Cardiac muscle cell (in vitro differentiated cells and primary cell): ENCODE data around the gene TPD52L2. TPM values are rescaled to one million over a fixed set of nuclear protein-coding genes. Genes with fewer than 3 reads are reported as not detected.

Experiments used
- DNase-seq, 2 donors: peaks; one replicate each; pipeline versions ENCODE4 v3.0.0 to v3.0.0-alpha.2; 2010 to 2017; ENCODE audit warnings: low read depth in 1 of 2, low spot score in 1 of 2
- H3K27ac ChIP-seq: fragments of 200-600 bp; sonication (generic); 2 replicates; pipeline ENCODE4 v1.5.1; 2016
- H3K27me3 ChIP-seq: fragments of 200-600 bp; sonication (generic); 2 replicates; pipeline ENCODE4 v1.6.0; 2016; ENCODE audit warnings: control low read depth
- H3K36me3 ChIP-seq: fragments of 200-600 bp; sonication (generic); 2 replicates; pipeline ENCODE4 v1.5.1; 2016; ENCODE audit warnings: control low read depth
- H3K4me1 ChIP-seq: fragments of 200-600 bp; sonication (generic); 2 replicates; pipeline ENCODE4 v1.8.1; 2017; ENCODE audit warnings: low read depth, mild to moderate bottlenecking, mixed run types
- H3K4me3 ChIP-seq: fragments of 200-600 bp; sonication (generic); 2 replicates; pipeline ENCODE4 v1.5.1; 2016; ENCODE audit warnings: mild to moderate bottlenecking
- H3K9me3 ChIP-seq: fragments of 200-600 bp; sonication (generic); 2 replicates; pipeline ENCODE4 v1.5.1; 2017; ENCODE audit warnings: low read depth, mild to moderate bottlenecking, control low read depth
- CTCF ChIP-seq: IDR thresholded peaks from 2 replicates; pipeline ENCODE4 v1.5.1; 2012; ENCODE audit warnings: low read depth, mild to moderate bottlenecking, low read length
- polyA plus RNA-seq: library from polyadenylated mRNA; unstranded; fragments of >200 nt; fragmentation: Nextera tagmentation; extraction: Ambion mirVana; gene quantifications from 2 replicates; pipeline ENCODE4 v1.2.1, GENCODE V29; 2016
- total RNA-seq: library from RNA; depleted of rRNA; stranded (reverse); fragments of >200 nt; gene quantifications from 2 replicates; pipeline ENCODE4 v1.2.3, GENCODE V29; 2016

The TPD52L2 gene
- total and polyA plus RNA-seq, 2 experiments from 2014 or later = 103 to 114 TPM

- DNase-seq = no peak
- Histone ChIP-seq H3K27me3 (no peaks in the 10 kb centered on the region), H3K4me3 (no peak overlapping the region), H3K36me3 (no peaks in the 10 kb centered on the region), H3K9me3 (no peaks in the 10 kb centered on the region), H3K27ac (peak overlapping the region; percentile 95), H3K4me1 (peaks cover 52% of the 10 kb centered on the region)
- TF ChIP-seq CTCF = no peak
These were observed 9.0 kb upstream of the TPD52L2 start for GRCh38 chr20:63856098-63856511.

- H3K4me1 ChIP-seq = peaks cover 52% of the 10 kb centered on the region
- no peaks in the 10 kb centered on the region for H3K36me3 ChIP-seq
- TF ChIP-seq CTCF = no peak
- H3K27me3 ChIP-seq = no peaks in the 10 kb centered on the region
- peak overlapping the region; percentile 92 for H3K27ac ChIP-seq
- H3K9me3 ChIP-seq = no peaks in the 10 kb centered on the region
- peak in 1 of 2 donors; percentile 43 for DNase-seq
- H3K4me3 ChIP-seq = no peak overlapping the region
These were observed 7.2 kb upstream of the TPD52L2 start for GRCh38 chr20:63857764-63858392.

- TF ChIP-seq CTCF = peak; percentile 54
- no peak overlapping the region for H3K4me3 ChIP-seq
- peak overlapping the region; percentile 92 for H3K27ac ChIP-seq
- H3K9me3 ChIP-seq = no peaks in the 10 kb centered on the region
- no peaks in the 10 kb centered on the region for H3K27me3 ChIP-seq
- DNase-seq = peak; percentile 67 to 79
- H3K4me1 ChIP-seq = peaks cover 49% of the 10 kb centered on the region
- no peaks in the 10 kb centered on the region for H3K36me3 ChIP-seq
These were observed 6.5 kb upstream of the TPD52L2 start for GRCh38 chr20:63858393-63859165.

- Histone ChIP-seq H3K27ac (peak overlapping the region; percentile 92), H3K9me3 (no peaks in the 10 kb centered on the region), H3K36me3 (no peaks in the 10 kb centered on the region), H3K27me3 (no peaks in the 10 kb centered on the region), H3K4me3 (no peak overlapping the region), H3K4me1 (peaks cover 45% of the 10 kb centered on the region)
- no peak for TF ChIP-seq CTCF
- DNase-seq = no peak
These were observed 5.8 kb upstream of the TPD52L2 start for GRCh38 chr20:63859166-63859699.

GRCh38 chr20:63860325-63861051 is 4.6 kb upstream of the TPD52L2 start:
- no peak for TF ChIP-seq CTCF
- no peak overlapping the region for H3K27ac ChIP-seq
- peaks cover 33% of the 10 kb centered on the region for H3K4me1 ChIP-seq
- H3K27me3 ChIP-seq = no peaks in the 10 kb centered on the region
- no peak overlapping the region for H3K4me3 ChIP-seq
- no peaks in the 10 kb centered on the region for H3K9me3 ChIP-seq
- no peak for DNase-seq
- H3K36me3 ChIP-seq = no peaks in the 10 kb centered on the region
